H1 (cell line): Measurements from ENCODE around the gene C5orf24. TPM values are rescaled to one million over a fixed set of nuclear protein-coding genes. Genes with fewer than 3 reads are reported as not detected.

Experiments
- CTCF ChIA-PET: fragments of 300-600 bp; sonication (Branson Sonifier 250); formaldehyde crosslinking; loops from one replicate; lab custom pipeline; 2021; ENCODE audit not compliant: partially characterized antibody; lab: Charles Lee
- POLR2A ChIA-PET: fragments of 300-600 bp; sonication (Branson Sonifier 250); formaldehyde crosslinking; loops from one replicate; lab custom pipeline; 2021; ENCODE audit warnings: inconsistent platforms; ENCODE audit not compliant: partially characterized antibody; lab: Charles Lee
- DNase-seq, 2 experiments: peaks; one replicate each; pipeline versions ENCODE4 v3.0.0 to v3.0.0-alpha.2; 2010 to 2022; ENCODE audit warnings: low spot score in 2 of 2, low read depth in 1 of 2, mixed read lengths in 1 of 2
- FAIRE-seq: peaks from 2 replicates; lab custom pipeline; 2011; peaks lifted over from hg19 to GRCh38; lab: Jason Lieb, UNC
- H2AFZ ChIP-seq: 2 replicates; pipeline ENCODE4 v1.8.1; 2012; ENCODE audit warnings: low read length, inconsistent platforms
- H2AK5ac ChIP-seq: 2 replicates; pipeline ENCODE4 v1.6.1; 2013; ENCODE audit warnings: low read depth, low read length
- H2BK120ac ChIP-seq: replicated peaks from 2 replicates; pipeline ENCODE3; 2013; ENCODE audit warnings: low read depth, low read length, inconsistent platforms
- H2BK12ac ChIP-seq: 2 replicates; pipeline ENCODE4 v1.6.1; 2013; ENCODE audit warnings: low read depth, low read length
- H2BK15ac ChIP-seq: 2 replicates; pipeline ENCODE4 v1.6.1; 2013; ENCODE audit warnings: low read length
- H2BK20ac ChIP-seq: 2 replicates; pipeline ENCODE4 v1.6.1; 2013; ENCODE audit warnings: low read length
- H2BK5ac ChIP-seq: 2 replicates; pipeline ENCODE4 v1.6.1; 2013; ENCODE audit warnings: low read depth, low read length
- H3K14ac ChIP-seq: 2 replicates; pipeline ENCODE4 v1.6.1; 2013; ENCODE audit warnings: inconsistent platforms; ENCODE audit not compliant: insufficient read length
- H3K18ac ChIP-seq: 2 replicates; pipeline ENCODE4 v1.6.1; 2013; ENCODE audit warnings: low read length; ENCODE audit errors: extremely low read depth
- H3K23ac ChIP-seq: 2 replicates; pipeline ENCODE4 v1.6.1; 2013; ENCODE audit warnings: inconsistent platforms; ENCODE audit not compliant: insufficient read length
- H3K23me2 ChIP-seq: 2 replicates; pipeline ENCODE4 v1.6.1; 2013; ENCODE audit warnings: low read depth, low read length
- H3K27ac ChIP-seq: 2 replicates; pipeline ENCODE4 v1.6.1; 2011; ENCODE audit warnings: low read depth, low read length, inconsistent platforms
- H3K27me3 ChIP-seq, 4 experiments: replicated peaks in 1 of 4; 1 replicate in 1 of 4; 2 replicates in 3 of 4; pipeline versions ENCODE4 v1.6.1 to v1.8.1; 2011 to 2013; ENCODE audit warnings: low read length in 3 of 4, mild to moderate bottlenecking in 3 of 4, inconsistent platforms in 2 of 4, mixed read lengths in 2 of 4, moderate library complexity in 1 of 4; ENCODE audit not compliant: control insufficient read depth in 3 of 4, insufficient read depth in 3 of 4; ENCODE audit errors: extremely low read depth in 1 of 4
- H3K36me3 ChIP-seq, 4 experiments: 2 replicates each; pipeline versions ENCODE4 v1.6.1 to v1.8.1; 2011 to 2013; ENCODE audit warnings: mild to moderate bottlenecking in 4 of 4, low read length in 3 of 4, moderate library complexity in 2 of 4, control low read depth in 1 of 4, inconsistent platforms in 1 of 4; ENCODE audit not compliant: insufficient read depth in 4 of 4, control insufficient read depth in 2 of 4
- H3K4ac ChIP-seq: replicated peaks from 2 replicates; pipeline ENCODE3; 2013; ENCODE audit warnings: low read length, low read depth, mixed read lengths, inconsistent platforms; ENCODE audit not compliant: insufficient read length
- H3K4me1 ChIP-seq, 4 experiments: replicated peaks in 1 of 4; 1 replicate in 1 of 4; 2 replicates in 3 of 4; pipeline versions ENCODE4 v1.6.1 to v1.8.1; 2011 to 2013; ENCODE audit warnings: low read length in 3 of 4, inconsistent platforms in 2 of 4, mixed read lengths in 1 of 4; ENCODE audit not compliant: insufficient read depth in 4 of 4, control insufficient read depth in 3 of 4
- H3K4me2 ChIP-seq, 2 experiments: 2 replicates each; pipeline versions ENCODE4 v1.6.1 to v1.8.1; 2011 to 2013; ENCODE audit warnings: low read depth in 2 of 2, low read length in 2 of 2, control low read depth in 1 of 2, inconsistent platforms in 1 of 2, mild to moderate bottlenecking in 1 of 2; ENCODE audit not compliant: insufficient read depth in 1 of 2
- H3K4me3 ChIP-seq, 4 experiments: fragments of 200-600, 300-600 bp in 1 of 4; sonication (generic), shearing (Covaris generic), sonication (Bioruptor Twin) in 1 of 4; 2 replicates each; pipeline versions ENCODE4 v1.5.1 to v1.8.1; 2011 to 2016; ENCODE audit warnings: low read length in 4 of 4, low read depth in 3 of 4, control low read depth in 2 of 4, inconsistent platforms in 2 of 4, mild to moderate bottlenecking in 2 of 4, mixed read lengths in 1 of 4, moderate library complexity in 1 of 4; ENCODE audit not compliant: insufficient read depth in 2 of 4; ENCODE audit errors: extremely low read depth in 1 of 4
- H3K56ac ChIP-seq: replicated peaks from 2 replicates; pipeline ENCODE3; 2013; ENCODE audit warnings: low read depth, mild to moderate bottlenecking, mixed read lengths, low read length, inconsistent platforms; ENCODE audit not compliant: insufficient read length
- H3K79me1 ChIP-seq: 2 replicates; pipeline ENCODE4 v1.6.1; 2013; ENCODE audit warnings: low read depth, low read length, control low read depth
- H3K79me2 ChIP-seq, 2 experiments: 2 replicates each; pipeline versions ENCODE4 v1.6.1 to v1.8.1; 2012 to 2013; ENCODE audit warnings: low read length in 2 of 2, mild to moderate bottlenecking in 2 of 2, inconsistent platforms in 1 of 2; ENCODE audit not compliant: insufficient read depth in 2 of 2, control insufficient read depth in 1 of 2
- H3K9ac ChIP-seq, 4 experiments: replicated peaks in 1 of 4; 1 replicate in 1 of 4; 2 replicates in 3 of 4; pipeline versions ENCODE4 v1.6.1 to v1.8.1; 2011 to 2013; ENCODE audit warnings: low read depth in 3 of 4, low read length in 3 of 4, control low read depth in 2 of 4, mild to moderate bottlenecking in 2 of 4, moderate library complexity in 2 of 4, inconsistent platforms in 1 of 4; ENCODE audit errors: extremely low read depth in 1 of 4
- H3K9me3 ChIP-seq, 2 experiments: 2 replicates each; pipeline versions ENCODE4 v1.6.1 to v1.8.1; 2012 to 2013; ENCODE audit warnings: mild to moderate bottlenecking in 2 of 2, moderate library complexity in 2 of 2, control low read depth in 1 of 2, inconsistent platforms in 1 of 2, low read depth in 1 of 2, low read length in 1 of 2, mixed read lengths in 1 of 2; ENCODE audit not compliant: insufficient read depth in 2 of 2
- H4K20me1 ChIP-seq, 2 experiments: replicated peaks in 1 of 2; 2 replicates each; pipeline versions ENCODE3 to v1.8.1; 2011 to 2013; ENCODE audit warnings: inconsistent platforms in 2 of 2, low read length in 2 of 2, mild to moderate bottlenecking in 1 of 2; ENCODE audit not compliant: insufficient read depth in 2 of 2, control insufficient read depth in 1 of 2
- H4K5ac ChIP-seq: 2 replicates; pipeline ENCODE4 v1.6.1; 2013; ENCODE audit warnings: low read length, low read depth, mixed read lengths, inconsistent platforms; ENCODE audit not compliant: insufficient read length
- H4K8ac ChIP-seq: 2 replicates; pipeline ENCODE4 v1.8.0; 2013; ENCODE audit warnings: mild to moderate bottlenecking, moderate library complexity, low read length, inconsistent platforms; ENCODE audit not compliant: insufficient read depth; ENCODE audit errors: extremely low read depth
- H4K91ac ChIP-seq: replicated peaks from 2 replicates; pipeline ENCODE3; 2013; ENCODE audit warnings: low read length, mixed read lengths, inconsistent platforms; ENCODE audit not compliant: insufficient read length
- BACH1 ChIP-seq: IDR thresholded peaks from 2 replicates; pipeline ENCODE4 v1.6.1; 2012; ENCODE audit warnings: low read length, improper control_type of control experiment
- CBX5 ChIP-seq: fragments of 300-800, 300-1000 bp; sonication (generic); IDR thresholded peaks from 2 replicates; pipeline ENCODE4 v1.7.1; 2016; ENCODE audit warnings: antibody characterized with exemption, low read length, low read depth
- CHD2 ChIP-seq: IDR thresholded peaks from 2 replicates; pipeline ENCODE4 v1.6.1; 2012; ENCODE audit warnings: low read length, improper control_type of control experiment
- GABPA ChIP-seq: IDR thresholded peaks from 2 replicates; pipeline ENCODE4 v1.6.1; 2011; ENCODE audit warnings: mild to moderate bottlenecking, low read length, moderate library complexity, borderline replicate concordance; ENCODE audit not compliant: insufficient read depth
- HDAC2 ChIP-seq, 2 experiments: fragments of 300-600 bp in 1 of 2; sonication (generic) in 1 of 2; IDR thresholded peaks; 2 replicates each; pipeline ENCODE4 v1.6.1; 2011 to 2012; ENCODE audit warnings: low read depth in 2 of 2, low read length in 2 of 2, mild to moderate bottlenecking in 2 of 2, moderate library complexity in 2 of 2, borderline replicate concordance in 1 of 2, inconsistent platforms in 1 of 2
- KDM1A ChIP-seq: fragments of 200-600, 300-600 bp; sonication (generic); IDR thresholded peaks from 2 replicates; pipeline ENCODE4 v1.7.1; 2016; ENCODE audit warnings: mild to moderate bottlenecking, low read length, borderline replicate concordance
- MAFK ChIP-seq: IDR thresholded peaks from 2 replicates; pipeline ENCODE4 v1.6.1; 2012; ENCODE audit warnings: low read depth, mild to moderate bottlenecking, improper control_type of control experiment, low read length
- RXRA ChIP-seq: IDR thresholded peaks from 2 replicates; pipeline ENCODE4 v1.6.1; 2011; ENCODE audit warnings: low read depth, mild to moderate bottlenecking, low read length, moderate library complexity; ENCODE audit not compliant: insufficient read depth
- SRF ChIP-seq: IDR thresholded peaks from 2 replicates; pipeline ENCODE4 v1.6.1; 2011; ENCODE audit warnings: mild to moderate bottlenecking, low read depth, low read length, moderate library complexity
- TAF7 ChIP-seq: optimal IDR thresholded peaks from 2 replicates; pipeline ENCODE3; 2011; ENCODE audit warnings: low read depth, mild to moderate bottlenecking, inconsistent platforms, low read length, moderate library complexity, borderline replicate concordance
- ZNF274 ChIP-seq: IDR thresholded peaks from 2 replicates; pipeline ENCODE4 v1.7.0; 2012; ENCODE audit warnings: low read length, borderline replicate concordance; ENCODE audit errors: extremely low read depth
- WGBS, 2 experiments: shearing (Covaris generic) in 1 of 2; methylation state at CpG; one replicate each; pipeline versions ENCODE4 v1.1.6 to v1.1.7; 2013 to 2015; ENCODE audit warnings: low lambda C conversion rate in 2 of 2, mixed read lengths in 2 of 2, inconsistent platforms in 1 of 2, low coverage in 1 of 2, missing lambda C conversion rate in 1 of 2; ENCODE audit not compliant: insufficient replicate concordance in 2 of 2, insufficient coverage in 1 of 2, insufficient read length in 1 of 2; ENCODE audit errors: extremely low coverage in 1 of 2, missing lambda C conversion rate in 1 of 2; 5-methylcytosine and 5-hydroxymethylcytosine counted together
- polyA plus RNA-seq, 7 experiments: library from polyadenylated mRNA; depleted of rRNA in 3 of 7; stranded (reverse) in 5 of 7; unstranded in 2 of 7; fragments of >200 nt in 5 of 7; fragments of 200-250 nt in 2 of 7; gene quantifications; 1 replicate in 5 of 7; 2 replicates in 1 of 7; 4 replicates in 1 of 7; pipeline versions ENCODE4 v1.2.1 to v1.2.3, GENCODE V29; 2011 to 2013; ENCODE audit warnings: missing spikeins in 2 of 7, mixed read lengths in 2 of 7
- total RNA-seq: library from RNA; stranded (reverse); fragmentation: NEBNext Ultra II Directional; extraction: Animal tissue kit (Norgen Biotek cat#: 25700); gene quantifications from 2 replicates; pipeline ENCODE4 v1.2.1, GENCODE V29; 2021

Gene C5orf24
- total and polyA plus RNA-seq, 2 of the 8 experiments (the other 6 are each of a cell fraction or from before 2014, with no cell fraction given) = 11.1 to 20.2 TPM

GRCh38 chr5:134837530-134838181 is 8.1 kb upstream of the C5orf24 start:
- ChIA-PET POLR2A (interaction anchor here (0.9 to 3.1 kb wide), 2 partner anchors 8 to 35 kb away, joined by 3 to 14 read pairs; partner anchors contain the start of gene C5orf24), CTCF (interaction anchor here (0.6 to 1.0 kb wide), 4 partner anchors 14 to 50 kb away, joined by 3 to 4 read pairs (median 3); no protein-coding TSS in a partner anchor)
- Histone ChIP-seq H4K91ac (no peak overlapping the region), H2BK120ac (no peak overlapping the region), H2BK20ac (no peak overlapping the region), H3K23me2 (no peaks in the 10 kb centered on the region), H2BK12ac (no peak overlapping the region), H4K8ac (no peak overlapping the region), H2BK15ac (no peak overlapping the region), H3K9me3 (no peaks in the 10 kb centered on the region), H3K56ac (no peak overlapping the region), H4K5ac (no peak overlapping the region), H3K4me1 (no peaks in the 10 kb centered on the region), H3K4me2 (no peak overlapping the region), H3K27me3 (no peaks in the 10 kb centered on the region), H3K18ac (no peak overlapping the region), H3K9ac (no peak overlapping the region), H2AK5ac (no peak overlapping the region), H4K20me1 (no peaks in the 10 kb centered on the region), H3K27ac (no peak overlapping the region), H3K36me3 (peaks cover 0 to 34% (median 11%) of the 10 kb centered on the region in 4 experiments; a peak in 6 of 8 replicates), H3K79me1 (no peaks in the 10 kb centered on the region), H3K4me3 (no peak overlapping the region), H3K4ac (no peak overlapping the region), H3K79me2 (no peaks in the 10 kb centered on the region), H3K14ac (no peak overlapping the region), H2AFZ (no peak overlapping the region), H3K23ac (no peak overlapping the region), H2BK5ac (no peak overlapping the region)
- 90% methylated on average over 3 of the region's 3 CpGs; no CpG with 5 or more reads in 1 of the 2 experiments for WGBS, 2 experiments
- FAIRE-seq = no peak
- no peak for DNase-seq
- TF ChIP-seq HDAC2 (IDR thresholded peaks at IDR 0.05; ENCODE audit: borderline replicate concordance in 1 of 2, low read depth in 2 of 2, low read length in 2 of 2) (no peak), ZNF274 (no peak), CBX5 (no peak), SRF (no peak), TAF7 (no peak), MAFK (no peak), RXRA (no peak), CHD2 (no peak), BACH1 (no peak), GABPA (no peak), KDM1A (no peak)
